HuH-7.5 (cell line): ENCODE results near the gene PRPF39.
"Not testable (repeated sequence)": the region's sequence is repeated elsewhere in the genome, so short reads cannot be mapped to it uniquely, and the experiment has no call there.

ENCODE experiments used
- DNase-seq: peaks from one replicate; pipeline ENCODE4 v3.0.0; 2011; ENCODE audit warnings: low spot score

Gene PRPF39

GRCh38 chr14:45083976-45084722, at the start of gene PRPF39:
PRPF39 (plus strand) TSS chr14:45084116; CDS start chr14:45095240, 11,124 bp downstream.
- peak; percentile 88 for DNase-seq

- no peak for DNase-seq
Observed at GRCh38 chr14:45034730-45035129, 49.2 kb upstream of the PRPF39 start.

GRCh38 chr14:45038256-45038655, 45.7 kb upstream of the PRPF39 start:
- DNase-seq = no peak

GRCh38 chr14:45038865-45039264, 45.1 kb upstream of the PRPF39 start:
- no peak for DNase-seq

GRCh38 chr14:45039390-45039789, 44.5 kb upstream of the PRPF39 start:
- DNase-seq = no peak

GRCh38 chr14:45041641-45042040, 42.3 kb upstream of the PRPF39 start:
- no peak for DNase-seq

- DNase-seq = no peak
Observed at GRCh38 chr14:45044638-45045037, 39.3 kb upstream of the PRPF39 start.

- no peak for DNase-seq
Observed at GRCh38 chr14:45048385-45048784, 35.5 kb upstream of the PRPF39 start.

- DNase-seq = no peak
Observed at GRCh38 chr14:45051180-45051579, 32.7 kb upstream of the PRPF39 start.

- DNase-seq = no peak
Observed at GRCh38 chr14:45051896-45052295, 32.0 kb upstream of the PRPF39 start.

GRCh38 chr14:45057349-45057748, 26.6 kb upstream of the PRPF39 start:
- DNase-seq = no peak

GRCh38 chr14:45057881-45058364, 26.0 kb upstream of the PRPF39 start:
- DNase-seq = no peak

- DNase-seq = no peak
Observed at GRCh38 chr14:45060551-45060950, 23.4 kb upstream of the PRPF39 start.

GRCh38 chr14:45065540-45065939, 18.4 kb upstream of the PRPF39 start:
- no peak for DNase-seq

GRCh38 chr14:45065956-45066355, 18.0 kb upstream of the PRPF39 start:
- no peak for DNase-seq

GRCh38 chr14:45066667-45067066, 17.2 kb upstream of the PRPF39 start:
- no peak for DNase-seq

- no peak for DNase-seq
Observed at GRCh38 chr14:45068396-45068795, 15.5 kb upstream of the PRPF39 start.

- no peak for DNase-seq
Observed at GRCh38 chr14:45070215-45070614, 13.7 kb upstream of the PRPF39 start.

GRCh38 chr14:45072126-45072525, 11.8 kb upstream of the PRPF39 start:
- DNase-seq = no peak

GRCh38 chr14:45073231-45073879, 10.6 kb upstream of the PRPF39 start:
- DNase-seq = no peak

GRCh38 chr14:45078323-45078722, 5.6 kb upstream of the PRPF39 start:
- DNase-seq = no peak

GRCh38 chr14:45080416-45080968, 3.4 kb upstream of the PRPF39 start:
- not testable (repeated sequence) for DNase-seq

GRCh38 chr14:45081096-45081495, 2.8 kb upstream of the PRPF39 start:
- not testable (repeated sequence) for DNase-seq
